ENCODE results near the gene NCOR2.

- TF ChIP-seq BHLHE40 (IDR thresholded peaks at IDR 0.05; ENCODE audit: borderline replicate concordance) (no peak), FOXK2 (IDR thresholded peaks at IDR 0.05) (no peak), FOXA1 (IDR thresholded peaks at IDR 0.05) (no peak), FOXM1 (IDR thresholded peaks at IDR 0.05; ENCODE audit: borderline replicate concordance) (no peak), PKNOX1 (IDR thresholded peaks at IDR 0.05) (no peak)
Measured at GRCh38 chr12:124545508-124546418, 21.6 kb downstream of the NCOR2 start.
